HEK293 (cell line): ENCODE measurements around the gene NAA25.

Source experiments
- CTCF ChIA-PET: fragments of 350-600 bp; formaldehyde crosslinking; extraction: SDS; loops from one replicate; lab custom pipeline; 2021; ENCODE audit warnings: antibody characterized with exemption; lab: Yijun Ruan, JAX
- POLR2A ChIA-PET: fragments of 300-600 bp; formaldehyde crosslinking; extraction: SDS; loops from one replicate; lab custom pipeline; 2020; ENCODE audit warnings: antibody characterized with exemption, inconsistent platforms; lab: Yijun Ruan, JAX
- H3K27ac ChIP-seq: fragments of 200-500 bp; sonication (Bioruptor generic); 2 replicates; pipeline ENCODE4 v1.5.1; 2014; ENCODE audit warnings: low read depth, low read length, control low read depth, inconsistent platforms; ENCODE audit errors: extremely low read depth
- H3K36me3 ChIP-seq, 2 experiments: fragments of 200-500 bp in 1 of 2; sonication (Bioruptor generic) in 1 of 2; 1 replicate in 1 of 2; 2 replicates in 1 of 2; pipeline ENCODE4 v1.5.1; 2014 to 2017; ENCODE audit warnings: inconsistent platforms in 2 of 2, low read length in 2 of 2; ENCODE audit not compliant: control insufficient read depth in 2 of 2, insufficient read depth in 1 of 2
- H3K4me1 ChIP-seq: fragments of 200-500 bp; sonication (Bioruptor generic); 2 replicates; pipeline ENCODE4 v1.5.1; 2014; ENCODE audit warnings: mild to moderate bottlenecking, low read length, inconsistent platforms; ENCODE audit not compliant: control insufficient read depth, insufficient read depth
- H3K4me3 ChIP-seq: 2 replicates; pipeline ENCODE4 v1.5.1; 2011; ENCODE audit warnings: low read depth, mild to moderate bottlenecking, control low read depth, low read length, moderate library complexity
- H3K9me3 ChIP-seq: fragments of 200-500 bp; sonication (Bioruptor generic); 2 replicates; pipeline ENCODE4 v1.5.1; 2014; ENCODE audit warnings: low read depth, low read length, inconsistent platforms; ENCODE audit not compliant: control insufficient read depth, insufficient read depth
- BCL11A ChIP-seq: fragments of 450-650 bp; formaldehyde crosslinking; IDR thresholded peaks from 2 replicates; pipeline ENCODE4 v1.5.1; 2016; ENCODE audit warnings: low read depth, missing biosample characterization, missing genetic modification characterization
- BCL11B ChIP-seq: fragments of 450-650 bp; formaldehyde crosslinking; IDR thresholded peaks from 2 replicates; pipeline ENCODE4 v1.5.1; 2016; ENCODE audit warnings: low read depth, missing biosample characterization, missing genetic modification characterization
- GLI2 ChIP-seq: fragments of 450-650 bp; formaldehyde crosslinking; IDR thresholded peaks from 2 replicates; pipeline ENCODE4; 2017; ENCODE audit warnings: missing biosample characterization, missing genetic modification characterization, low read depth, borderline replicate concordance
- KLF1 ChIP-seq: fragments of 450-650 bp; formaldehyde crosslinking; IDR thresholded peaks from 2 replicates; pipeline ENCODE4 v1.5.1; 2016; ENCODE audit warnings: missing biosample characterization, missing genetic modification characterization
- SCRT2 ChIP-seq: fragments of 450-650 bp; formaldehyde crosslinking; IDR thresholded peaks from 2 replicates; pipeline ENCODE4 v1.5.1; 2016; ENCODE audit warnings: missing biosample characterization, missing genetic modification characterization
- SP3 ChIP-seq: fragments of 450-650 bp; formaldehyde crosslinking; IDR thresholded peaks from 2 replicates; pipeline ENCODE4 v1.5.1; 2016; ENCODE audit warnings: missing biosample characterization, missing genetic modification characterization
- ZBTB6 ChIP-seq: fragments of 450-650 bp; formaldehyde crosslinking; IDR thresholded peaks from 2 replicates; pipeline ENCODE4 v1.5.1; 2017; ENCODE audit warnings: missing biosample characterization, missing genetic modification characterization
- ZIC2 ChIP-seq: fragments of 450-650 bp; formaldehyde crosslinking; IDR thresholded peaks from 2 replicates; pipeline ENCODE4 v1.5.1; 2016; ENCODE audit warnings: missing biosample characterization, missing genetic modification characterization
- ZNF121 ChIP-seq: fragments of 450-650 bp; formaldehyde crosslinking; IDR thresholded peaks from 2 replicates; pipeline ENCODE4 v1.5.1; 2016; ENCODE audit warnings: missing biosample characterization, missing genetic modification characterization
- ZNF174 ChIP-seq: fragments of 450-650 bp; formaldehyde crosslinking; IDR thresholded peaks from 2 replicates; pipeline ENCODE4 v1.5.0; 2017; ENCODE audit warnings: missing biosample characterization, mild to moderate bottlenecking, missing genetic modification characterization
- ZNF175 ChIP-seq: fragments of 450-650 bp; formaldehyde crosslinking; IDR thresholded peaks from 2 replicates; pipeline ENCODE4 v1.5.1; 2016; ENCODE audit warnings: missing biosample characterization, missing genetic modification characterization
- ZNF202 ChIP-seq: fragments of 450-650 bp; formaldehyde crosslinking; IDR thresholded peaks from 2 replicates; pipeline ENCODE4 v1.5.1; 2016; ENCODE audit warnings: missing biosample characterization, missing genetic modification characterization, borderline replicate concordance
- ZNF335 ChIP-seq: fragments of 450-650 bp; formaldehyde crosslinking; conservative IDR thresholded peaks from 2 replicates; pipeline ENCODE4 v1.5.1; 2016; ENCODE audit warnings: missing biosample characterization, missing genetic modification characterization
- ZNF362 ChIP-seq: fragments of 450-650 bp; formaldehyde crosslinking; IDR thresholded peaks from 2 replicates; pipeline ENCODE4 v1.5.1; 2016; ENCODE audit warnings: missing biosample characterization, missing genetic modification characterization
- ZNF518A ChIP-seq: fragments of 450-650 bp; formaldehyde crosslinking; conservative IDR thresholded peaks from 2 replicates; pipeline ENCODE4 v1.5.1; 2016; ENCODE audit warnings: low read depth, missing biosample characterization, missing genetic modification characterization
- ZNF530 ChIP-seq: fragments of 450-650 bp; formaldehyde crosslinking; IDR thresholded peaks from 2 replicates; pipeline ENCODE4 v1.5.1; 2016; ENCODE audit warnings: low read depth, missing biosample characterization, missing genetic modification characterization
- ZNF621 ChIP-seq: fragments of 450-650 bp; formaldehyde crosslinking; IDR thresholded peaks from 2 replicates; pipeline ENCODE4 v1.5.1; 2017; ENCODE audit warnings: missing biosample characterization, missing genetic modification characterization
- ZNF747 ChIP-seq: fragments of 450-650 bp; formaldehyde crosslinking; IDR thresholded peaks from 2 replicates; pipeline ENCODE4 v1.5.1; 2016; ENCODE audit warnings: missing biosample characterization, missing genetic modification characterization
- ZNF791 ChIP-seq: fragments of 450-650 bp; formaldehyde crosslinking; IDR thresholded peaks from 2 replicates; pipeline ENCODE4 v1.5.1; 2016; ENCODE audit warnings: missing biosample characterization, missing genetic modification characterization
- ZSCAN30 ChIP-seq: fragments of 450-650 bp; IDR thresholded peaks from 2 replicates; pipeline ENCODE4 v1.5.1; 2018; ENCODE audit warnings: missing biosample characterization, mild to moderate bottlenecking, missing genetic modification characterization, moderate library complexity
- TF ChIP-seq, protein P1 (sequence below): fragments of 450-650 bp; formaldehyde crosslinking; IDR thresholded peaks from 2 replicates; pipeline ENCODE4 v1.5.1; 2016; ENCODE audit warnings: missing biosample characterization, missing genetic modification characterization
- TF ChIP-seq, protein P2 (sequence below): fragments of 450-650 bp; formaldehyde crosslinking; IDR thresholded peaks from 2 replicates; pipeline ENCODE4 v1.5.1; 2016; ENCODE audit warnings: missing biosample characterization, missing genetic modification characterization

Gene NAA25

DNA sequence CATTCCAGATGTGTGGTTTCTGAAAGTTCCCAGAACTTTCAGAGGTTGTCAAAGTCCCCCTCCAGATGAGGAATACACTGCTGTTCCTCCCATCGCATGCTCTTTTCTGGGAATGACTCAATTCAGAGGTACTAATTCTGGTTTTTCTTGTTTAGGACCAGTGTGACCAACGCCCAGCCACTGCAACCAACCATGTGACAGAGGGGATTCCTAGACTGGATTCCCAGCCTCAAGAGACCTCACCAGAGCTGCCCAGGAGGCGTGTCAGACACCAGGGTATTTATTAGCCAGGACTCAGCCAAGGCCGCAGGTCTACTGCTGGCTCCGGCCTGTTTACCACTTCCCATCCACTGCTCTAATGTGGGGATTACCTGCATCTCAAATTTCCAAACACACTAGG, 41.0 kb upstream of the NAA25 start (continued):
- TF ChIP-seq ZNF518A (tag by site-specific recombination) (no peak), ZNF202 (no peak), ZNF791 (no peak), KLF1 (tag by site-specific recombination) (no peak), ZNF747 (tag by site-specific recombination) (no peak), ZIC2 (no peak), ZNF530 (no peak), BCL11A (no peak)

DNA sequence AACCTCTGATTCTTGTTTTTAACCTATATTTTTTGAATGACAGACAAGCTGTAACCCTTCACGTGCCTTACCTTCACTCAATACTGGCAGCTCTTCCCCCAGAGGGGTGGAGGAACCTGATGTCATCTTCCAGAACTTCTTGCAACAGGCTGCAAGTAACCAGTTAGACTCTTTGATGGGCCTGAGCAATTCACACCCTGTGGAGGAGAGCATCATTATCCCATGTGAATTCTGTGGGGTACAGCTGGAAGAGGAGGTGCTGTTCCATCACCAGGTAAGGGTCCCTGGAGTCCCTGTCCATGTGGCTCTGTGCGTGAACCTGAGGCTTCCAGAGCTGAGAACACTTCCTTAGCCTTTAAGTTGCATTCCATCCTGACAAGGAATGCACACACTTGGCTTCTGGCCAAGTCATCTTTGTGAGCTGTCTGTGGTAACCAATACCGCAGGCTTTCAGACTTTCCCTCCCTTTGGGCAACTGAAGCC, 39.5 kb upstream of the NAA25 start:
- ChIA-PET CTCF (interaction anchor here (0.6 to 0.9 kb wide), 3 partner anchors 30 to 36 kb away, joined by 3 to 5 read pairs (median 3); no protein-coding TSS in a partner anchor), POLR2A (interaction anchor here (0.5 to 1.2 kb wide), 5 partner anchors 8 to 29 kb away, joined by 3 to 4 read pairs (median 3); partner anchors contain the start of gene TRAFD1)
- Histone ChIP-seq H3K4me1 (no peaks in the 10 kb centered on the region), H3K9me3 (no peaks in the 10 kb centered on the region), H3K36me3 (peaks cover 72 to 90% of the 10 kb centered on the region in 2 experiments), H3K4me3 (no peak overlapping the region), H3K27ac (no peak overlapping the region)
- TF ChIP-seq SCRT2 (tag by site-specific recombination), result peak; percentile 69
- TF ChIP-seq, protein P1, sequence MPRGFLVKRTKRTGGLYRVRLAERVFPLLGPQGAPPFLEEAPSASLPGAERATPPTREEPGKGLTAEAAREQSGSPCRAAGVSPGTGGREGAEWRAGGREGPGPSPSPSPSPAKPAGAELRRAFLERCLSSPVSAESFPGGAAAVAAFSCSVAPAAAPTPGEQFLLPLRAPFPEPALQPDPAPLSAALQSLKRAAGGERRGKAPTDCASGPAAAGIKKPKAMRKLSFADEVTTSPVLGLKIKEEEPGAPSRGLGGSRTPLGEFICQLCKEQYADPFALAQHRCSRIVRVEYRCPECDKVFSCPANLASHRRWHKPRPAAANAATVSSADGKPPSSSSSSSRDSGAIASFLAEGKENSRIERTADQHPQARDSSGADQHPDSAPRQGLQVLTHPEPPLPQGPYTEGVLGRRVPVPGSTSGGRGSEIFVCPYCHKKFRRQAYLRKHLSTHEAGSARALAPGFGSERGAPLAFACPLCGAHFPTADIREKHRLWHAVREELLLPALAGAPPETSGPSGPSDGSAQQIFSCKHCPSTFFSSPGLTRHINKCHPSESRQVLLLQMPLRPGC (tag by site-specific recombination), result no peak
- no peak for TF ChIP-seq ZBTB6 (tag by site-specific recombination)

- Histone ChIP-seq H3K4me1 (no peaks in the 10 kb centered on the region), H3K4me3 (no peak overlapping the region), H3K36me3 (peaks cover 73 to 88% of the 10 kb centered on the region in 2 experiments), H3K27ac (no peak overlapping the region), H3K9me3 (no peaks in the 10 kb centered on the region)
- CTCF ChIA-PET, result no interaction called here
- POLR2A ChIA-PET, result interaction anchor here (1.8 kb wide), 1 partner anchor 21 kb away, joined by 5 read pairs; the partner anchor contains the start of gene TRAFD1
- TF ChIP-seq, protein P2, sequence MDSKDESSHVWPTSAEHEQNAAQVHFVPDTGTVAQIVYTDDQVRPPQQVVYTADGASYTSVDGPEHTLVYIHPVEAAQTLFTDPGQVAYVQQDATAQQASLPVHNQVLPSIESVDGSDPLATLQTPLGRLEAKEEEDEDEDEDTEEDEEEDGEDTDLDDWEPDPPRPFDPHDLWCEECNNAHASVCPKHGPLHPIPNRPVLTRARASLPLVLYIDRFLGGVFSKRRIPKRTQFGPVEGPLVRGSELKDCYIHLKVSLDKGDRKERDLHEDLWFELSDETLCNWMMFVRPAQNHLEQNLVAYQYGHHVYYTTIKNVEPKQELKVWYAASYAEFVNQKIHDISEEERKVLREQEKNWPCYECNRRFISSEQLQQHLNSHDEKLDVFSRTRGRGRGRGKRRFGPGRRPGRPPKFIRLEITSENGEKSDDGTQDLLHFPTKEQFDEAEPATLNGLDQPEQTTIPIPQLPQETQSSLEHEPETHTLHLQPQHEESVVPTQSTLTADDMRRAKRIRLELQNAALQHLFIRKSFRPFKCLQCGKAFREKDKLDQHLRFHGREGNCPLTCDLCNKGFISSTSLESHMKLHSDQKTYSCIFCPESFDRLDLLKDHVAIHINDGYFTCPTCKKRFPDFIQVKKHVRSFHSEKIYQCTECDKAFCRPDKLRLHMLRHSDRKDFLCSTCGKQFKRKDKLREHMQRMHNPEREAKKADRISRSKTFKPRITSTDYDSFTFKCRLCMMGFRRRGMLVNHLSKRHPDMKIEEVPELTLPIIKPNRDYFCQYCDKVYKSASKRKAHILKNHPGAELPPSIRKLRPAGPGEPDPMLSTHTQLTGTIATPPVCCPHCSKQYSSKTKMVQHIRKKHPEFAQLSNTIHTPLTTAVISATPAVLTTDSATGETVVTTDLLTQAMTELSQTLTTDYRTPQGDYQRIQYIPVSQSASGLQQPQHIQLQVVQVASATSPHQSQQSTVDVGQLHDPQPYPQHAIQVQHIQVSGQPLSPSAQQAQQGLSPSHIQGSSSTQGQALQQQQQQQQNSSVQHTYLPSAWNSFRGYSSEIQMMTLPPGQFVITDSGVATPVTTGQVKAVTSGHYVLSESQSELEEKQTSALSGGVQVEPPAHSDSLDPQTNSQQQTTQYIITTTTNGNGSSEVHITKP (tag by site-specific recombination), result no peak
- no peak for TF ChIP-seq GLI2 (tag by site-specific recombination)
- TF ChIP-seq ZNF362 (tag by site-specific recombination), result peak; percentile 74
- TF ChIP-seq ZSCAN30 (tag by site-specific recombination), result no peak
- no peak for TF ChIP-seq ZNF175 (tag by site-specific recombination)
- no peak for TF ChIP-seq ZNF621
- TF ChIP-seq BCL11B (tag by site-specific recombination), result no peak
- TF ChIP-seq ZNF121 (tag by site-specific recombination), result peak; percentile 78
- no peak for TF ChIP-seq ZNF335
- TF ChIP-seq ZNF174, result no peak
- TF ChIP-seq SP3, result no peak
Observed at GRCh38 chr12:112146123-112146522, 37.5 kb upstream of the NAA25 start.
